PC-9 (cell line): ENCODE data around the gene PPEF1. TPM values are rescaled to one million over a fixed set of nuclear protein-coding genes. Genes with fewer than 3 reads are reported as not detected.

Source experiments
- BruUV-seq: library from RNA; stranded (reverse); fragments of 400-500 nt; replicated peaks from 2 replicates; lab custom pipeline; 2021; lab: Mats Ljungman, UMichigan
- CTCF ChIA-PET: fragments of 300-600 bp; sonication (Branson Sonifier 250); formaldehyde crosslinking; loops from one replicate; lab custom pipeline; 2022; ENCODE audit warnings: antibody characterized with exemption; lab: Charles Lee
- POLR2A ChIA-PET: fragments of 300-600 bp; sonication (Branson Sonifier 250); formaldehyde crosslinking; loops from one replicate; lab custom pipeline; 2022; ENCODE audit warnings: antibody characterized with exemption; ENCODE audit not compliant: unreplicated experiment; lab: Charles Lee
- DNase-seq, 2 experiments: peaks; one replicate each; pipeline versions ENCODE4 v3.0.0 to v3.0.0-alpha.2; 2015 to 2022; ENCODE audit warnings: mixed read lengths in 1 of 2
- H2AFZ ChIP-seq: fragments of 200-600 bp; sonication (generic); 2 replicates; pipeline ENCODE4 v1.8.1; 2017; ENCODE audit warnings: antibody characterized with exemption
- H3F3A ChIP-seq: fragments of 200-600 bp; sonication (generic); 2 replicates; pipeline ENCODE4 v1.8.1; 2017; ENCODE audit warnings: antibody characterized with exemption, mild to moderate bottlenecking, low read depth; ENCODE audit not compliant: insufficient read depth
- H3K27ac ChIP-seq: fragments of 200-600 bp; sonication (generic); 2 replicates; pipeline ENCODE4 v1.6.1; 2016; ENCODE audit warnings: mixed run types
- H3K27me3 ChIP-seq: fragments of 200-600 bp; sonication (generic); 2 replicates; pipeline ENCODE4 v1.6.1; 2016; ENCODE audit warnings: low read depth, mixed run types; ENCODE audit not compliant: insufficient read depth
- H3K36me3 ChIP-seq: fragments of 200-600 bp; sonication (generic); 2 replicates; pipeline ENCODE4 v1.6.1; 2016; ENCODE audit warnings: low read depth, mixed run types
- H3K4me1 ChIP-seq: fragments of 200-600 bp; sonication (generic); replicated peaks from 2 replicates; pipeline ENCODE4 v1.6.1; 2016; ENCODE audit warnings: mixed run types; ENCODE audit not compliant: insufficient read depth
- H3K4me2 ChIP-seq: fragments of 200-600 bp; sonication (generic); 2 replicates; pipeline ENCODE4 v1.6.1; 2017; ENCODE audit warnings: mixed run types
- H3K4me3 ChIP-seq: fragments of 200-600 bp; sonication (generic); 2 replicates; pipeline ENCODE4 v1.6.1; 2016; ENCODE audit warnings: mixed run types
- H3K79me2 ChIP-seq: fragments of 200-600 bp; sonication (generic); 2 replicates; pipeline ENCODE4 v1.6.1; 2017; ENCODE audit warnings: low read depth, mixed run types
- H3K9me2 ChIP-seq: fragments of 200-600 bp; sonication (generic); 2 replicates; pipeline ENCODE4 v1.8.1; 2017; ENCODE audit warnings: mild to moderate bottlenecking; ENCODE audit not compliant: insufficient read depth
- H3K9me3 ChIP-seq: fragments of 200-600 bp; sonication (generic); 2 replicates; pipeline ENCODE4 v1.8.1; 2016; ENCODE audit warnings: low read depth; ENCODE audit not compliant: insufficient read depth
- H4K20me1 ChIP-seq: fragments of 200-600 bp; sonication (generic); 2 replicates; pipeline ENCODE4 v1.8.1; 2017; ENCODE audit not compliant: insufficient read depth
- EZH2 ChIP-seq: fragments of 200-600 bp; sonication (generic); IDR thresholded peaks from 2 replicates; pipeline ENCODE4 v1.8.0; 2017; ENCODE audit warnings: antibody characterized with exemption, low read depth
- intact Hi-C: fragments of 100-400 bp; cut with micrococcal nuclease; formaldehyde crosslinking; loops from one replicate; pipeline ENCODE4 v1.10.0; 2022; ENCODE audit not compliant: unreplicated experiment
- total RNA-seq: library from RNA; stranded (reverse); gene quantifications from 2 replicates; pipeline ENCODE4 v1.2.3, GENCODE V29; 2021
- TF ChIP-seq, protein P1 (sequence below): fragments of 200-600 bp; sonication (generic); conservative IDR thresholded peaks from 2 replicates; pipeline ENCODE4 v1.6.1; 2017; ENCODE audit warnings: mixed run types, antibody characterized with exemption, mild to moderate bottlenecking, moderate library complexity

PPEF1 gene
- total RNA-seq, 1 experiment from 2014 or later, result not detected

- intact Hi-C loops, result no loop called here
- no peaks in the 10 kb centered on the region for H3F3A ChIP-seq
- H3K4me3 ChIP-seq, result no peak overlapping the region
- H3K4me1 ChIP-seq, result no peaks in the 10 kb centered on the region
- H3K9me3 ChIP-seq, result no peaks in the 10 kb centered on the region
- ChIA-PET CTCF (no interaction called here), POLR2A (no interaction called here)
- H3K4me2 ChIP-seq, result no peak overlapping the region
- H3K27ac ChIP-seq, result no peak overlapping the region
- H3K9me2 ChIP-seq, result no peaks in the 10 kb centered on the region
- H2AFZ ChIP-seq, result no peak overlapping the region
- H3K36me3 ChIP-seq, result no peaks in the 10 kb centered on the region
- no TSS peak for BruUV-seq
- no peaks in the 10 kb centered on the region for H3K27me3 ChIP-seq
- no peaks in the 10 kb centered on the region for H3K79me2 ChIP-seq
- DNase-seq, result no peak
- TF ChIP-seq, protein P1, sequence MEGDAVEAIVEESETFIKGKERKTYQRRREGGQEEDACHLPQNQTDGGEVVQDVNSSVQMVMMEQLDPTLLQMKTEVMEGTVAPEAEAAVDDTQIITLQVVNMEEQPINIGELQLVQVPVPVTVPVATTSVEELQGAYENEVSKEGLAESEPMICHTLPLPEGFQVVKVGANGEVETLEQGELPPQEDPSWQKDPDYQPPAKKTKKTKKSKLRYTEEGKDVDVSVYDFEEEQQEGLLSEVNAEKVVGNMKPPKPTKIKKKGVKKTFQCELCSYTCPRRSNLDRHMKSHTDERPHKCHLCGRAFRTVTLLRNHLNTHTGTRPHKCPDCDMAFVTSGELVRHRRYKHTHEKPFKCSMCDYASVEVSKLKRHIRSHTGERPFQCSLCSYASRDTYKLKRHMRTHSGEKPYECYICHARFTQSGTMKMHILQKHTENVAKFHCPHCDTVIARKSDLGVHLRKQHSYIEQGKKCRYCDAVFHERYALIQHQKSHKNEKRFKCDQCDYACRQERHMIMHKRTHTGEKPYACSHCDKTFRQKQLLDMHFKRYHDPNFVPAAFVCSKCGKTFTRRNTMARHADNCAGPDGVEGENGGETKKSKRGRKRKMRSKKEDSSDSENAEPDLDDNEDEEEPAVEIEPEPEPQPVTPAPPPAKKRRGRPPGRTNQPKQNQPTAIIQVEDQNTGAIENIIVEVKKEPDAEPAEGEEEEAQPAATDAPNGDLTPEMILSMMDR, result no peak
- no peak for TF ChIP-seq EZH2
- H4K20me1 ChIP-seq, result no peaks in the 10 kb centered on the region
These were observed 157.0 kb downstream of the PPEF1 start for GRCh38 chrX:18864390-18864920.

DNA sequence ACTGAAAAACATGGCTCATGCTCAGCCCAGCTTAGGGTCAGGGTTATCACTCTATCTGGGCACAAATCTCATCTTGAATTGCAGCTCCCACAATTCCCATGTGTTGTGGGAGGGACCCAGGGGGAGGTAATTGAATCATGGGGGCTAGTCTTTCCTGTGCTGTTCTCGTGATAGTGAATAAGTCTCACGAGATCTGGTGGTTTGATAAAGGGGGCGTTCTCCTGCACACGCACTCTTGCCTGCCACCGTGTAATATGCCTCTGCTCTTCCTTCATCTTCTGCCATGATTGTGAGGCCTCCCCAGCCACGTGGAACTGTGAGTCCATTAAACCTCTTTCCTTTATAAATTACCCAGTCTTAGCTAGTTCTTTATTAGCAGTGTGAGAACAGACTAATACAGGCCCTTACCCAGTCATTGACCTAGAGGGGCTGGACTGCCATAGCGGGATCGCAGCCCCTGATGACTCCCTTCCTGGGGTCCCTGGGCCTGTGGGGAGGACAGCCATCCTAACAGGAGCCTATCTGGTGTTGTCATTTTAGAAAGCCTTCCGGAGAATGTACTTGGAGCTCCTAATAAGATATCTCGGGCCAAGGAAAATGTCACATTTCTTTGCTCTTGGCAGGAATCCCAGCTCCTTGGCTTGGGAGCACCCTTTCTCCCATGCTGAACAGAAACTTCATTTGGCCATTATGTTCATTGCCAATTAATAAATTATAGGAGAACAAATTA is 163.9 kb downstream of the PPEF1 start:
- no peak for TF ChIP-seq EZH2
- TF ChIP-seq, protein P1, result no peak
- no peak for DNase-seq
- Histone ChIP-seq H3K27me3 (no peaks in the 10 kb centered on the region), H3K4me1 (no peaks in the 10 kb centered on the region; the same call in 1 of the 2 replicates), H4K20me1 (no peaks in the 10 kb centered on the region), H3K27ac (no peak overlapping the region), H3K4me2 (no peak overlapping the region), H3K9me2 (no peaks in the 10 kb centered on the region), H3K79me2 (no peaks in the 10 kb centered on the region), H3K9me3 (no peaks in the 10 kb centered on the region), H3K36me3 (no peaks in the 10 kb centered on the region), H3F3A (no peaks in the 10 kb centered on the region; the same call in 1 of the 2 replicates), H2AFZ (no peak overlapping the region), H3K4me3 (no peak overlapping the region)
- POLR2A ChIA-PET, result no interaction called here
- intact Hi-C loops, result no loop called here
- CTCF ChIA-PET, result no interaction called here
- BruUV-seq, result no TSS peak

GRCh38 chrX:18871970-18872369 is 164.5 kb downstream of the PPEF1 start:
- H3K79me2 ChIP-seq, result no peaks in the 10 kb centered on the region
- no TSS peak for BruUV-seq
- H3K27ac ChIP-seq, result no peak overlapping the region
- DNase-seq, result no peak
- no peak overlapping the region for H3K4me3 ChIP-seq
- ChIA-PET CTCF (no interaction called here), POLR2A (no interaction called here)
- H3K36me3 ChIP-seq, result no peaks in the 10 kb centered on the region
- H3K4me1 ChIP-seq, result no peaks in the 10 kb centered on the region; the same call in 1 of the 2 replicates
- no peaks in the 10 kb centered on the region for H3K9me2 ChIP-seq
- intact Hi-C loops, result no loop called here
- H3K9me3 ChIP-seq, result no peaks in the 10 kb centered on the region
- no peak overlapping the region for H3K4me2 ChIP-seq
- TF ChIP-seq, protein P1, result no peak
- no peak for TF ChIP-seq EZH2
- no peaks in the 10 kb centered on the region for H3K27me3 ChIP-seq
- H2AFZ ChIP-seq, result no peak overlapping the region
- no peaks in the 10 kb centered on the region; the same call in 1 of the 2 replicates for H3F3A ChIP-seq
- no peaks in the 10 kb centered on the region for H4K20me1 ChIP-seq
